Activated CD4-positive, alpha-beta T cell treated with anti-CD3 and anti-CD28 coated beads for 36 hours (primary cell): ENCODE measurements around the gene DNAJC30. TPM values are rescaled to one million over a fixed set of nuclear protein-coding genes. Genes with fewer than 3 reads are reported as not detected.

Experiments
- ATAC-seq: fragments of 200-7000 bp; cut with Tn5 transposase; one replicate; pipeline ENCODE4 v1.10.0; 2021; ENCODE audit warnings: mild to moderate bottlenecking, moderate library complexity
- CTCF ChIA-PET: fragments of 350-600 bp; sonication (Branson Sonifier 250); formaldehyde crosslinking; loops from one replicate; lab custom pipeline; 2021; ENCODE audit warnings: antibody characterized with exemption; lab: Charles Lee
- POLR2A ChIA-PET: fragments of 350-600 bp; sonication (Branson Sonifier 250); formaldehyde crosslinking; loops from one replicate; lab custom pipeline; 2021; ENCODE audit warnings: antibody characterized with exemption, inconsistent platforms; lab: Charles Lee
- DNase-seq: peaks from one replicate; pipeline ENCODE4 v3.0.0-alpha.2; 2020
- H3K27ac Mint-ChIP-seq: one replicate; pipeline ENCODE4 v1.8.0; 2021; ENCODE audit warnings: mixed read lengths
- H3K27me3 Mint-ChIP-seq: one replicate; pipeline ENCODE4 v1.8.0; 2021; ENCODE audit warnings: mixed read lengths
- H3K36me3 Mint-ChIP-seq: one replicate; pipeline ENCODE4 v1.8.0; 2021; ENCODE audit warnings: low read depth, mixed read lengths
- H3K4me1 Mint-ChIP-seq: one replicate; pipeline ENCODE4 v1.8.0; 2021; ENCODE audit warnings: mixed read lengths
- H3K4me3 Mint-ChIP-seq: one replicate; pipeline ENCODE4 v1.8.0; 2021; ENCODE audit warnings: mild to moderate bottlenecking, moderate library complexity, mixed read lengths
- H3K9me3 Mint-ChIP-seq: one replicate; pipeline ENCODE4 v1.8.0; 2021; ENCODE audit warnings: low read depth, mixed read lengths
- intact Hi-C, 2 experiments: fragments of 100-400 bp; cut with DNase I in 1 of 2; cut with micrococcal nuclease in 1 of 2; formaldehyde crosslinking; loops; one replicate each; pipeline versions ENCODE4 v1.14.2 to v1.15.1; 2022 to 2024; cut with DNase I, micrococcal nuclease
- total RNA-seq, 2 experiments: library from RNA; stranded (reverse); gene quantifications; one replicate each; pipeline ENCODE4 v1.2.3, GENCODE V29; 2021

Gene DNAJC30
- total RNA-seq, 2 experiments from 2014 or later: 6.9 to 7.8 TPM

GRCh38 chr7:73648593-73649332 lies 34.5 kb downstream of the DNAJC30 start:
- no peak for DNase-seq
- Mint-ChIP-seq H3K4me3 (peak overlapping the region; percentile 40), H3K9me3 (no peaks in the 10 kb centered on the region), H3K4me1 (peaks cover 7% of the 10 kb centered on the region), H3K36me3 (no peaks in the 10 kb centered on the region), H3K27me3 (peaks cover 50% of the 10 kb centered on the region), H3K27ac (no peak overlapping the region)
- ATAC-seq: no peak
- ChIA-PET POLR2A (no interaction called here), CTCF (no interaction called here)
- intact Hi-C loops: loop anchor here in 1 of 2 experiments (5.0 kb wide), 1 partner anchor 79 kb away; no protein-coding TSS in a partner anchor

DNA sequence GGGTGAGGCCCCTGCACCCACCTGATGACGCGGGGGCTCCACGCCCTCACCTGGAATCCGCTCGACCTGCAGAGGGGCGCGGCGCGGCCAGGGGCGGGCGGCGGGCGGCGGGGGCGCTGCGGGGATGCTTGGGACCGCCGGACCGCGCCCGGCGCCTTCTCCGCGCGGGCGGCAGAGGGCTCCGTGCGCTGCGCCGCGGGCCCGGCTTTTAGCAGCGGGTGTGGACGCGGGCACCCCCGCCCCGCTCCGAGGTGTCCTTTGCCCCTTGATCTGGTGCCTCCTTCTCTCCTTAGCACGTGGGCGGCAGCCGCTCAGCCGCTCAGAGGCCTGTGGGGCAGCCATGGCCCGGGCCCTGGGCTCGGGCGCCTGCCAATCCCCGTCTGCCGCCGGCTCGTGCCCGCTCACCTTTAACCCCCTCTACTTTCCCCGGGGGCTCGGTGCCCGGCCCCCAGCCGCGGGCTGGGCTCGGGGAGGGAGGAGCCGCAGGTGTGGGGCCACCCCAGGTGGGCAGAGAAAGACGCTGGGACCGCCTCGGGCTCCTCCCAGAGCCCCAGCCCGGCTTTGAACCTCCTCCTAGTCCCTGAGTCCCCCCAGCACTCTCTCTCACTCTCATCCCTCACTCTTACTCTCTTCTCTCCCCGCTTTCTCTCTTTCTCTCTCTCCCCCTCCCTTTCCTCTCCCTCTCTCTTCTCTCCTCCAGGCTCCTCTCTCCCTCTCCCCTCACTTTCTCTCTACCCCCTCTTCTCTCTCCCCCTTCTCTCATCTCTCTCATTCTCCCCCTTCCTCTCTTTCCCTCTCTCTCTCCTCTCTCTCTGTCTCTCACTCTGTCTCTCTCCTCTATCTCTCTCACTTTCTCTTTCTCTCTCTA lies 35.3 kb downstream of the DNAJC30 start:
- ChIA-PET POLR2A (no interaction called here), CTCF (no interaction called here)
- peaks cover 7% of the 10 kb centered on the region for H3K4me1 Mint-ChIP-seq
- H3K4me3 Mint-ChIP-seq: peak overlapping the region; percentile 40
- peaks cover 50% of the 10 kb centered on the region for H3K27me3 Mint-ChIP-seq
- intact Hi-C loops: loop anchor here in 1 of 2 experiments (5.0 kb wide), 1 partner anchor 79 kb away; no protein-coding TSS in a partner anchor
- peak; percentile 79 for ATAC-seq
- H3K27ac Mint-ChIP-seq: no peak overlapping the region
- no peaks in the 10 kb centered on the region for H3K9me3 Mint-ChIP-seq
- no peaks in the 10 kb centered on the region for H3K36me3 Mint-ChIP-seq
- DNase-seq: peak; percentile 62

GRCh38 chr7:73646785-73647724 lies 36.2 kb downstream of the DNAJC30 start:
- H3K4me3 Mint-ChIP-seq: no peak overlapping the region
- no peak overlapping the region for H3K27ac Mint-ChIP-seq
- H3K27me3 Mint-ChIP-seq: peaks cover 46% of the 10 kb centered on the region
- CTCF ChIA-PET: interaction anchor here (1.0 kb wide), 1 partner anchor 9 kb away, joined by 4 read pairs; no protein-coding TSS in a partner anchor
- DNase-seq (no peak), ATAC-seq (no peak)
- peaks cover 7% of the 10 kb centered on the region for H3K4me1 Mint-ChIP-seq
- POLR2A ChIA-PET: no interaction called here
- intact Hi-C loops: loop anchor here in 1 of 2 experiments (5.0 kb wide), 1 partner anchor 80 kb away; no protein-coding TSS in a partner anchor
- no peaks in the 10 kb centered on the region for H3K9me3 Mint-ChIP-seq
- H3K36me3 Mint-ChIP-seq: no peaks in the 10 kb centered on the region

DNA sequence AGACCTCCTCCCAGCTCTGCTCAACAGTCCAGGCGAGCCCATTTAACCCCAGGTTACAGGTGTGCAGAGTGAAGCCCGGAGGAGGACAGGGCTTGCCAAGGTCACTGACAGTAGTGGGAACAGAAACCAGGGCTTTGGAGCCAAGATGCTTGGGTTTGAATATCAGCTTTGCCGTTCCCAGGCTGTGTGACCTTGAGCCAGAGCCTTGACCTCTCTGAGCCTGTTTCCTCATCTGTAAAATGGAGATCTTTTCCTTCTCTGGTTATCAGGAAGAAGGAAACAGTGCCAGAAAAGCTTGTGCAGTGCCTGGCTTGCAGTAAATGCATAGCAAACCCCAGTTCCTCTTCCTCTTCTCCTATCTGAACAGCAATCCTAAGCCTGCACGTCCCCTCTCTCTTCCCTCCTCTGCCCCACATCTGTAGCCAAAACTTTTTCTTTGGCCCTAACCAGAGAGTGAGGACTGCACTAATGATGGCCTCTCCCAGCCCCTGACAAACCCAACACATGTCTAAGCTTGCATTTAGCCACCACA lies 37.5 kb downstream of the DNAJC30 start:
- CTCF ChIA-PET: interaction anchor here (0.6 to 0.7 kb wide), 2 partner anchors 39 to 607 kb away, joined by 3 read pairs; no protein-coding TSS in a partner anchor
- POLR2A ChIA-PET: no interaction called here
- no peak for DNase-seq
- H3K27me3 Mint-ChIP-seq: peaks cover 40% of the 10 kb centered on the region
- peaks cover 3% of the 10 kb centered on the region for H3K9me3 Mint-ChIP-seq
- intact Hi-C loops: loop anchor here in 1 of 2 experiments (5.0 kb wide), 1 partner anchor 82 kb away; no protein-coding TSS in a partner anchor
- no peaks in the 10 kb centered on the region for H3K36me3 Mint-ChIP-seq
- peaks cover 7% of the 10 kb centered on the region for H3K4me1 Mint-ChIP-seq
- H3K27ac Mint-ChIP-seq: no peak overlapping the region
- ATAC-seq: no peak
- H3K4me3 Mint-ChIP-seq: no peak overlapping the region

DNA sequence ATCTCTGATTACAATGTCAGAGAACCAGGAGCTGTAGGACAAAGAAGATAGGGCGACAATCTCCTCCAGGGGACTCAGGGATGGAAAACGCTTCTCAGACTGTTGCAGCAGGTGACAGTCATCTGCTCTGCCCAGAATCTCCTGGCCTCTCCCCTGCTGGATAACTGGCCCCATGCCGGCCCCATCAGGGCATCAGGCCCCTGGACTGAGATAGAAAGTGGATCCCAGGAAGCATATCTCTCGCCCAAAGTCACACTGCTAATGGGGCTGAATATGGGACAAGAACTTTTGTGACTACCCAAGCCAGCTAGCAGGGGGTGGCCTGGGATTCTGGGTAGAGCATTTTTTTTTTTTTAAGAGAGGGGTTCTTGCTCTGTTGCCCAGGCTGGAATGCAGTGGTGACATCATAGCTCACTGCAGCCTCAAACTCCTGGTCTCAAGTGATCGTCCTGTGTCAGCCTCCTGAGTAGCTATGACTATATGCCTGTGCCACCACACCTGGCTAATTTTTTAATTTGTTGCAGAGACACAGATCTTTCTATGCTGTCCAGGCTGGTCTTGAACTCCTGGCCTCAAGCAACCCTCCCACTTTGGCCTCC lies 38.5 kb downstream of the DNAJC30 start:
- H3K4me1 Mint-ChIP-seq: peaks cover 7% of the 10 kb centered on the region
- H3K36me3 Mint-ChIP-seq: no peaks in the 10 kb centered on the region
- no peak overlapping the region for H3K27ac Mint-ChIP-seq
- H3K9me3 Mint-ChIP-seq: peaks cover 3% of the 10 kb centered on the region
- ATAC-seq (no peak), DNase-seq (no peak)
- peaks cover 34% of the 10 kb centered on the region for H3K27me3 Mint-ChIP-seq
- POLR2A ChIA-PET: interaction anchor here (0.7 kb wide), 2 partner anchors 86 to 195 kb away, joined by 3 to 4 read pairs; no protein-coding TSS in a partner anchor
- CTCF ChIA-PET: interaction anchor here (1.0 kb wide), 1 partner anchor 21 kb away, joined by 3 read pairs; no protein-coding TSS in a partner anchor
- H3K4me3 Mint-ChIP-seq: no peak overlapping the region
- intact Hi-C loops: loop anchor here in 1 of 2 experiments (5.0 kb wide), 1 partner anchor 83 kb away; no protein-coding TSS in a partner anchor

GRCh38 chr7:73642834-73643233 lies 40.4 kb downstream of the DNAJC30 start:
- ATAC-seq: no peak
- intact Hi-C loops: no loop called here
- Mint-ChIP-seq H3K4me1 (no peaks in the 10 kb centered on the region), H3K36me3 (no peaks in the 10 kb centered on the region), H3K27me3 (peaks cover 17% of the 10 kb centered on the region), H3K27ac (no peak overlapping the region), H3K9me3 (peaks cover 3% of the 10 kb centered on the region), H3K4me3 (no peak overlapping the region)
- CTCF ChIA-PET: no interaction called here
- POLR2A ChIA-PET: no interaction called here
- no peak for DNase-seq

- H3K36me3 Mint-ChIP-seq: no peaks in the 10 kb centered on the region
- ChIA-PET CTCF (no interaction called here), POLR2A (no interaction called here)
- peaks cover 13% of the 10 kb centered on the region for H3K27me3 Mint-ChIP-seq
- intact Hi-C loops: loop anchor here in 1 of 2 experiments (5.0 kb wide), 1 partner anchor 43 kb away; the partner anchor contains the start of genes BUD23 and DNAJC30
- H3K4me3 Mint-ChIP-seq: no peak overlapping the region
- no peak overlapping the region for H3K27ac Mint-ChIP-seq
- H3K9me3 Mint-ChIP-seq: peaks cover 3% of the 10 kb centered on the region
- ATAC-seq: no peak
- peaks cover 4% of the 10 kb centered on the region for H3K4me1 Mint-ChIP-seq
- no peak for DNase-seq
Measured at GRCh38 chr7:73638911-73639310, 44.3 kb downstream of the DNAJC30 start.

- Mint-ChIP-seq H3K27ac (no peak overlapping the region), H3K36me3 (no peaks in the 10 kb centered on the region), H3K4me1 (peaks cover 4% of the 10 kb centered on the region), H3K27me3 (peaks cover 24% of the 10 kb centered on the region), H3K9me3 (no peaks in the 10 kb centered on the region), H3K4me3 (no peak overlapping the region)
- DNase-seq (no peak), ATAC-seq (no peak)
- ChIA-PET POLR2A (interaction anchor here (0.6 kb wide), 1 partner anchor 19 kb away, joined by 3 read pairs; no protein-coding TSS in a partner anchor), CTCF (interaction anchor here (1.2 kb wide), 1 partner anchor 29 kb away, joined by 3 read pairs; no protein-coding TSS in a partner anchor)
- intact Hi-C loops: loop anchor here in 1 of 2 experiments (1.0 to 5.0 kb wide), 3 partner anchors 11 to 47 kb away; partner anchors contain the start of genes BUD23, DNAJC30, MLXIPL and VPS37D
Measured at GRCh38 chr7:73635428-73636200, 47.6 kb downstream of the DNAJC30 start.

DNA sequence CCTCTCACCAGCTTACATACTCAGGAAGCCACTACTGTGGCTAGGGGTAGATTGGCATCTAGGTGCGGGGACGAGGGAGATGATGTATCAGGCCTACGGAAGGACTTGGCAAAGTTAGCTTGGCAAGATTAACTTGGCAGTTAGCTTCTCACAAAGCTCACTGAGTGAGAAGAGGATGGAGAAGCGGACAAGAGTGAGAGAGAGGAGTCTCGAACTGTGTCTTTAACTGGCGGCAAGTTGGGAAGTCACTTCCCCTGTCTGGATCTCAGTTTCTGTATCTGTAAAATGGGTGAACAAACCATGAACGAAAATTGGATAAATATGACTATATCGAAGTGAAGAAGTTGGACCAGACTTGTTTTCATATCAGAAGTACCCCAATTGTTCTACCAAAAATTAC lies 49.4 kb downstream of the DNAJC30 start:
- Mint-ChIP-seq H3K36me3 (no peaks in the 10 kb centered on the region), H3K27me3 (peaks cover 31% of the 10 kb centered on the region), H3K27ac (no peak overlapping the region), H3K4me1 (peaks cover 4% of the 10 kb centered on the region), H3K9me3 (no peaks in the 10 kb centered on the region), H3K4me3 (no peak overlapping the region)
- CTCF ChIA-PET: no interaction called here
- no peak for DNase-seq
- intact Hi-C loops: no loop called here
- no peak for ATAC-seq
- POLR2A ChIA-PET: no interaction called here
